CD14-positive monocyte (primary cell): ENCODE results near the gene CNOT4. TPM values are rescaled to one million over a fixed set of nuclear protein-coding genes. Genes with fewer than 3 reads are reported as not detected.

Experiments used
- DNase-seq, 3 donors: peaks; one replicate each; pipeline ENCODE4 v3.0.0-alpha.2; 2011 to 2022
- H2AFZ ChIP-seq: 2 replicates; pipeline ENCODE4 v1.6.0; 2012; ENCODE audit warnings: mild to moderate bottlenecking, low read depth, low read length, inconsistent platforms; ENCODE audit not compliant: insufficient read depth, poor library complexity, severe bottlenecking
- H3K27ac ChIP-seq, 2 donors: 1 replicate in 1 of 2; 2 replicates in 1 of 2; pipeline ENCODE4 v1.5.1; 2012 to 2013; ENCODE audit warnings: low read length in 2 of 2, control low read depth in 1 of 2, inconsistent platforms in 1 of 2, low read depth in 1 of 2, mild to moderate bottlenecking in 1 of 2
- H3K27me3 ChIP-seq, 2 donors: one replicate each; pipeline versions ENCODE4 v1.6.0 to v1.6.1; 2011 to 2013; ENCODE audit warnings: low read length in 2 of 2; ENCODE audit not compliant: control insufficient read depth in 2 of 2, insufficient read depth in 2 of 2
- H3K36me3 ChIP-seq, 2 donors: replicated peaks in 1 of 2; 1 replicate in 1 of 2; 2 replicates in 1 of 2; pipeline versions ENCODE4 v1.5.1 to v1.6.1; 2012 to 2013; ENCODE audit warnings: low read length in 2 of 2, control low read depth in 1 of 2, inconsistent platforms in 1 of 2, mild to moderate bottlenecking in 1 of 2; ENCODE audit not compliant: insufficient read depth in 2 of 2, control insufficient read depth in 1 of 2
- H3K4me1 ChIP-seq, 2 donors: 1 replicate in 1 of 2; 2 replicates in 1 of 2; pipeline versions ENCODE4 v1.5.1 to v1.6.1; 2012 to 2013; ENCODE audit warnings: low read length in 2 of 2, control low read depth in 1 of 2, inconsistent platforms in 1 of 2, mild to moderate bottlenecking in 1 of 2, moderate library complexity in 1 of 2; ENCODE audit not compliant: insufficient read depth in 2 of 2, control insufficient read depth in 1 of 2
- H3K4me2 ChIP-seq: replicated peaks from 2 replicates; pipeline ENCODE3; 2012; ENCODE audit warnings: low read length, moderate library complexity, mild to moderate bottlenecking; ENCODE audit not compliant: poor library complexity, severe bottlenecking; ENCODE audit errors: extremely low read depth
- H3K4me3 ChIP-seq, 3 experiments: fragments of 200-600 bp in 1 of 3; sonication (generic) in 1 of 3; replicated peaks in 1 of 3; 1 replicate in 2 of 3; 2 replicates in 1 of 3; pipeline ENCODE4 v1.5.1; 2011 to 2013; ENCODE audit warnings: low read length in 3 of 3, mild to moderate bottlenecking in 3 of 3, control low read depth in 2 of 3, low read depth in 2 of 3, inconsistent platforms in 1 of 3, moderate library complexity in 1 of 3
- H3K79me2 ChIP-seq: 2 replicates; pipeline ENCODE4 v1.6.0; 2012; ENCODE audit warnings: mild to moderate bottlenecking, control low read depth, inconsistent platforms, low read length, moderate library complexity; ENCODE audit not compliant: insufficient read depth
- H3K9ac ChIP-seq: 2 replicates; pipeline ENCODE4 v1.6.0; 2017; ENCODE audit warnings: low read length, mild to moderate bottlenecking; ENCODE audit not compliant: insufficient read depth, poor library complexity, severe bottlenecking
- H3K9me3 ChIP-seq, 2 donors: replicated peaks in 1 of 2; 1 replicate in 1 of 2; 2 replicates in 1 of 2; pipeline versions ENCODE4 v1.5.1 to v1.6.1; 2012 to 2013; ENCODE audit warnings: low read length in 2 of 2, control low read depth in 1 of 2; ENCODE audit not compliant: control insufficient read depth in 1 of 2, insufficient read depth in 1 of 2
- H4K20me1 ChIP-seq: 2 replicates; pipeline ENCODE4 v1.6.0; 2012; ENCODE audit warnings: mild to moderate bottlenecking, low read length, control low read depth, moderate library complexity; ENCODE audit not compliant: insufficient read depth
- H3K27ac Mint-ChIP-seq, 7 donors: one replicate each; pipeline ENCODE4 v1.8.0; 2020; ENCODE audit warnings: mild to moderate bottlenecking in 7 of 7, mixed read lengths in 7 of 7, moderate library complexity in 6 of 7, inconsistent platforms in 2 of 7
- H3K27me3 Mint-ChIP-seq, 3 donors: one replicate each; pipeline ENCODE4 v1.8.0; 2021 to 2022; ENCODE audit warnings: low read depth in 3 of 3, mild to moderate bottlenecking in 3 of 3, mixed read lengths in 3 of 3, moderate library complexity in 3 of 3, inconsistent platforms in 1 of 3
- H3K36me3 Mint-ChIP-seq, 2 donors: one replicate each; pipeline ENCODE4 v1.8.0; 2020; ENCODE audit warnings: mixed read lengths in 2 of 2, inconsistent platforms in 1 of 2, mild to moderate bottlenecking in 1 of 2
- H3K4me1 Mint-ChIP-seq: one replicate; pipeline ENCODE4 v1.8.0; 2020; ENCODE audit warnings: mild to moderate bottlenecking, mixed read lengths
- H3K4me3 Mint-ChIP-seq, 2 donors: one replicate each; pipeline ENCODE4 v1.8.0; 2020; ENCODE audit warnings: mild to moderate bottlenecking in 2 of 2, mixed read lengths in 2 of 2, moderate library complexity in 1 of 2
- H3K9me3 Mint-ChIP-seq, 7 donors: one replicate each; pipeline ENCODE4 v1.8.0; 2020 to 2022; ENCODE audit warnings: mixed read lengths in 7 of 7, mild to moderate bottlenecking in 6 of 7, moderate library complexity in 6 of 7, inconsistent platforms in 2 of 7
- WGBS: methylation state at CpG from one replicate; pipeline ENCODE4 v1.1.5; 2013; ENCODE audit warnings: missing lambda C conversion rate; ENCODE audit not compliant: insufficient coverage; 5-methylcytosine and 5-hydroxymethylcytosine counted together
- intact Hi-C, 2 donors: fragments of 100-400 bp; cut with micrococcal nuclease; formaldehyde crosslinking; loops; one replicate each; pipeline versions ENCODE4 v1.15.0 to v1.15.1; 2023
- polyA plus RNA-seq, 3 donors: library from polyadenylated mRNA; depleted of rRNA in 1 of 3; unstranded in 2 of 3; stranded (reverse) in 1 of 3; fragments of 300-500 nt in 2 of 3; fragments of >200 nt in 1 of 3; fragmentation: Illumina TruSeq in 2 of 3; gene quantifications; 1 replicate in 2 of 3; 2 replicates in 1 of 3; pipeline ENCODE4 v1.2.3, GENCODE V29; 2012 to 2021
- TF ChIP-seq, protein P1 (sequence below): fragments of 200-600 bp; IDR thresholded peaks from one replicate; pipeline ENCODE4 v1.8.0; 2022; ENCODE audit warnings: antibody characterized with exemption, mild to moderate bottlenecking

The CNOT4 gene
- polyA plus RNA-seq, 3 donors: 4.3 to 7.9 (median 6.3) TPM

DNA sequence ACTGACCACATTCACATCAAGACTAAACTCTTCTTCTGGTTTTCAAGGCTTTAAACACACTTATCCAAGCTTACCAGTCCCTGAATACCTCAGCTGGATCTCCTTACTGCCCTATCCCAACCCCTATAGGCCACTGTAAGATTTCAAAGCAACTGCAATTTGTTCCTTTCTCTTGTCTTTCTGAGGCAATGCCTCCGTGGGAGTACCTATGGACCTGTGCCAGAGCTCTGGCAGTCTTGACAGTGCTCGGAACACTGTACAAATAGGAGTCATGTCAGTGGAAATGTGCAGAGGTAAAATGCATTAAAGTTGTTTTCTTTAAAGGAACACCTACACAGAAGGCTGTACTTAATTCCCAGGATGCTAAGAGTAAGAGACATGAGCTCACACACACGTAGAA is 124.7 kb downstream of the CNOT4 start:
- no peak overlapping the region for H3K4me3 Mint-ChIP-seq
- WGBS: no CpG with 5 or more reads among the region's 3 CpGs
- no peaks in the 10 kb centered on the region for H3K27me3 ChIP-seq
- no peak overlapping the region for H3K27ac Mint-ChIP-seq
- intact Hi-C loops: no loop called here
- no peak overlapping the region for H2AFZ ChIP-seq
- no peaks in the 10 kb centered on the region for H3K4me1 ChIP-seq
- no peak overlapping the region for H3K4me2 ChIP-seq
- H3K4me1 Mint-ChIP-seq: no peaks in the 10 kb centered on the region
- no peaks in the 10 kb centered on the region for H3K9me3 ChIP-seq
- H3K9me3 Mint-ChIP-seq: no peaks in the 10 kb centered on the region
- H3K36me3 ChIP-seq: peaks cover 22 to 39% of the 10 kb centered on the region in 2 donors
- H3K4me3 ChIP-seq: no peak overlapping the region
- H4K20me1 ChIP-seq: no peaks in the 10 kb centered on the region
- no peak overlapping the region for H3K27ac ChIP-seq
- no peak overlapping the region for H3K9ac ChIP-seq
- no peaks in the 10 kb centered on the region for H3K27me3 Mint-ChIP-seq
- no peak for DNase-seq
- H3K36me3 Mint-ChIP-seq: peaks cover 17 to 25% of the 10 kb centered on the region in 2 donors
- no peaks in the 10 kb centered on the region for H3K79me2 ChIP-seq
- TF ChIP-seq, protein P1, sequence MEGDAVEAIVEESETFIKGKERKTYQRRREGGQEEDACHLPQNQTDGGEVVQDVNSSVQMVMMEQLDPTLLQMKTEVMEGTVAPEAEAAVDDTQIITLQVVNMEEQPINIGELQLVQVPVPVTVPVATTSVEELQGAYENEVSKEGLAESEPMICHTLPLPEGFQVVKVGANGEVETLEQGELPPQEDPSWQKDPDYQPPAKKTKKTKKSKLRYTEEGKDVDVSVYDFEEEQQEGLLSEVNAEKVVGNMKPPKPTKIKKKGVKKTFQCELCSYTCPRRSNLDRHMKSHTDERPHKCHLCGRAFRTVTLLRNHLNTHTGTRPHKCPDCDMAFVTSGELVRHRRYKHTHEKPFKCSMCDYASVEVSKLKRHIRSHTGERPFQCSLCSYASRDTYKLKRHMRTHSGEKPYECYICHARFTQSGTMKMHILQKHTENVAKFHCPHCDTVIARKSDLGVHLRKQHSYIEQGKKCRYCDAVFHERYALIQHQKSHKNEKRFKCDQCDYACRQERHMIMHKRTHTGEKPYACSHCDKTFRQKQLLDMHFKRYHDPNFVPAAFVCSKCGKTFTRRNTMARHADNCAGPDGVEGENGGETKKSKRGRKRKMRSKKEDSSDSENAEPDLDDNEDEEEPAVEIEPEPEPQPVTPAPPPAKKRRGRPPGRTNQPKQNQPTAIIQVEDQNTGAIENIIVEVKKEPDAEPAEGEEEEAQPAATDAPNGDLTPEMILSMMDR: no peak

DNA sequence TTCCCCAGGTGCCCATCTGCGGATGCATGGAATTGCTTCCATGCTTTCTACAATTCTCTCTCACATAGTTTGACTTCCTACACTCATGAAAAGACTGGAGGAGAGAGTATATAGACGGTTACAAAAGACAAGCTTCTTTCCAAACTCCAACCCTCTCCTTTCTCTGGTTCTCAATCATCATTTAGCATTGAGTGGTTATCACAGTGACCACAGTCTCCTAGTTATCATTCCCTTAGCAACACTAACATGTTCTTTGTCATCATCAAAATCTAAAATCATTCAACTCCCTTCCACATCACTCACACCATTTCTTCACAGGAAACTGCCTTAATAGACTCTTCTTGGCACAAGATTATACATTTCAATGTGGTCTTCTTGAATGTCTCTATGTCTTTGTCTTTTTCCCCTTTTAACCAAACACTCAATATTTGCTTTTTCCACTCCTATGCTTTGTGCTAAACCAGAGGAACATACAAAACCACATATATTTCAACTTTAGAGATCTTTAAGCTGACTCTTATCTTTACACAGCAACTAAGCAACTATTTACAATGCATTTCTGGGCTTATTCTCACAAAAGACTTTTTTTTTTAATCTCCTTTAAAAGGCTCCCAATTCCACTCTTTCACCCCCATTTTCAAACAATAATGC is 126.3 kb downstream of the CNOT4 start:
- Mint-ChIP-seq H3K4me3 (no peak overlapping the region), H3K27me3 (no peaks in the 10 kb centered on the region), H3K9me3 (no peaks in the 10 kb centered on the region), H3K36me3 (peaks cover 17 to 28% of the 10 kb centered on the region in 2 donors), H3K27ac (no peak overlapping the region), H3K4me1 (no peaks in the 10 kb centered on the region)
- no peak overlapping the region for H3K9ac ChIP-seq
- H3K4me3 ChIP-seq: no peak overlapping the region
- H4K20me1 ChIP-seq: no peaks in the 10 kb centered on the region
- no peak for DNase-seq
- no peak overlapping the region for H3K27ac ChIP-seq
- no peak overlapping the region for H2AFZ ChIP-seq
- H3K4me1 ChIP-seq: no peaks in the 10 kb centered on the region
- TF ChIP-seq, protein P1: no peak
- no peaks in the 10 kb centered on the region for H3K27me3 ChIP-seq
- intact Hi-C loops: no loop called here
- H3K79me2 ChIP-seq: no peaks in the 10 kb centered on the region
- H3K36me3 ChIP-seq: peaks cover 21 to 30% of the 10 kb centered on the region in 2 donors
- H3K4me2 ChIP-seq: no peak overlapping the region
- no peaks in the 10 kb centered on the region for H3K9me3 ChIP-seq
- WGBS: no CpG with 5 or more reads among the region's 2 CpGs
